Stimulated activated CD4-positive, alpha-beta T cell treated with anti-CD3 and anti-CD28 coated beads, TNF-alpha, amount 100 ng/mL, for 4 hours (primary cell): Measurements from ENCODE around the gene KCNMB4.
"Not testable (repeated sequence)": the region's sequence is repeated elsewhere in the genome, so short reads cannot be mapped to it uniquely, and the experiment has no call there.

ENCODE experiments used
- DNase-seq, 3 experiments: peaks; one replicate each; pipeline ENCODE4 v3.0.0-alpha.2; 2020; ENCODE audit warnings: low read depth in 3 of 3

KCNMB4 gene

DNA sequence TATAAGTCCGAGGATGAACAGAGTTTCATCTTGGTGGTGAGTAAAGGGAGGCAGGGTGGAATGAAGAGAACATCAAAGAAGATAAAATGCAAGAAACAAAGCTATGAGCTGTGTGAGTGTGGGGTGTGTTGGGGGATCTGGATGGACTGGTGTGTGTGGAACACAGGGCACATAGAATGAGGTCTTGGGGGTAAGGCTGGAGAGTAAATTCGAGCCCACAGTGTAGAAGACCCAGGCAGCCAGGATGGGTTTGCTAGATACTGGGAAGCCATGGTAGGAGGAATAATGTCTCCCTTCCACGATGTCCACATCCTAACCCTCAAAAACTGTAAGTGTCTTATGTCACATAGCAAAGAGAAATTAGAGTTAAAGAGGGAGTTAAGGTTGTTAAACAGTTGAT lies 6.8 kb downstream of the KCNMB4 start:
- no peak for DNase-seq

DNA sequence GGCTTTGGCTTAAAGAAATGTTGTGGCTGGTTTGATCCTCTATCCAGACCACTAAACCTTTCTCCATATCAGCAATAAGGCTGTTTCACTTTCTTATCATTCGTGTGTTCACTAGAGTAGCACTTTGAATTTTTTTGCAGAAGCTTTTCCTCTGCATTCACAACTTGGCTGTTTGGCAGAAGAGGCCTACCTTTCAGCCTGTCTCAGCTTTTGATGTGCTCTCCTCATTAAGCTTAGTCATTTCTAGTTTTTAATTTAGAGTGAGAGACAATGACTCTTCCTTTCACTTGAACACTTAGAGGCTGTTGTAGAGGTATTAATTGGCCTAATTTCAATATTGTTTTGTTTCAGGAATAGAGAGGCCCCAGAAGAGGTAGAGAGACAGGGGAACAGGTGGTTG lies 13.8 kb downstream of the KCNMB4 start:
- no peak for DNase-seq

DNA sequence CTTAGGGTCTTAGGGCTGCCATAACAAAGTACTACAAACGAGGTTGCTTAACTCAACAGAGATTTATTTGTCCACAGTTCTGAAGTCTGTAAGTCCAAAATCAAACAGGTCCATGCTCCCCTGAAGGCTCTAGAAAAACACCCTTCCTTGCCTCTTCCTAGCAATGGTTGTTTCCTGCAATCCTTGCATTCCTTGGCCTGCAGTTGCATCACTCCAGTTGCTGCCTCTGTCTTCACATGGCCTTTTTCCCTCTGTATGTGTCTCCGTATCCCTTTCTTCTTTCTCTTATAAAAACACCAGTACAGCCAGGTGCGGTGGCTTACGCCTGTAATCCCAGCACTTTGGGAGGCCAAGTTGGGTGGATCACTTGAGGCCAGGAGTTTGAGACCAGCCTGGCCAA lies 17.4 kb downstream of the KCNMB4 start:
- no peak for DNase-seq

DNA sequence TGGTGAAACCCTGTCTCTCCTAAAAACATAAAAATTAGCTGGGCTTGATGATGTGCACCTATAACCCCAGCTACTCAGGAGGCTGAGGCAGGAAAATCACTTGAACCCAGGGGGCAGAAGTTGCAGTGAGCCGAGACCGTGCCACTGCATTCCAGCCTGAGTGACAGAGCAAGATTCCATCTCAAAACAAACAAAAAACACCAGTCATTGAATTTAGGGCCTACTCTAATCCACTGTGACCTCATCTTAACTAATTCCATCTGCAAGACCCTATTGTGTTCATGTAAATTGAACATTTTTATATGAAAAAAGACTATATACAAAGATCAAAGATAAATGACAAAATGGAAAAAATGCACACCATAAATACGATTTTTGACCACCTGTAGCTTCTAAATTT lies 17.8 kb downstream of the KCNMB4 start:
- DNase-seq: no peak

DNA sequence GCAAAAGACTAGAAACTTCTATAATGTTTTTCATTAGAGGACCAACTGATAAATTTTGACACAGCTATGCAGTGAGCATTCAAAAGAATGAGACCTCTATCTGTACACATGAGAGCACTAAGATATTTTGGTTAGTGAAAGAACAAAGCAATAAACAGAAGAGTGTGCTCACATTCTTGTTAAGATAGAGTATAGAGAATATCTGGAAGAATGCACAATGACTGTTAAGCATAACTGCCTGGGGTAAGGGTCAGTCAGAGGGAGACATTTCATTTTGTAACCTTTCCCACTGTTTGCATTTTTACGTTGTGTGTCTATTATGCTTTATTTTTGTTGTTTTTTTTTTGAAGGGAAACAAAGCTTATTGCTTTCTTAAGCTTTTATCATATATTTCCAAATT lies 20.7 kb downstream of the KCNMB4 start:
- DNase-seq: no peak

DNA sequence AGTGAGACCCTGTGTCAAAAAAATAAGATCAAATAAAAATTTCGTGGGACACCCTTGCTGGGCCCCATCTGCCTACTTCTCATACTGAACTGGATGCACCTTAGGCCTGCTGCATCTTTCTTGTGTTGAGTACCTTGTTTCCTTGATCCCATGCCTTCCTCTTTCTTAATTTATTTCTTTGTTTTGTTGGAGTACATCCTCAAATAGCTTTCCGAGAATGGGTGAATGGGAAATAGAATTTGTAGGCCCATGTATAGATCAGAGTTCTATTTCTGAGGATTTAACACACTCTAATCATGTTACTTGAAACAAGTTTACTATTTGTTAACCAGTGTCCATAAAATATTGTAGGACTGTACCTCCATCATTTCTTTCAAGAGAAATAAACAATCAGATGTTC lies 23.6 kb downstream of the KCNMB4 start:
- no peak for DNase-seq

DNA sequence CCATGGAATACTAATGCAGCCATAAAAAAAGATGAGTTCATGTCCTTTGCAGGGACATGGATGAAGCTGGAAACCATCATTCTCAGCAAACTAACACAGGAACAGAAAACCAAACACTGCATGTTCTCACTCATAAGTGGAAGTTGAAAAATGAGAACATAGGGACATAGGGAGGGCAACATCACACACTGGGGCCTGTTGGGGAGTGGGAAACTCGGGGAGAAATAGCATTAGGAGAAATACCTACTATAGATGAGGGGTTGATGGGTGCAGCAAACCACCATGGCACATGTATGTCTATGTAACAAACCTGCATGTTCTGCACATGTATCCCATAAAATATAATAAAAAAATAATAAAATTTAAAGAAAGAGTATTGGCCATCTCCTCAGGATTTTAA lies 26.5 kb downstream of the KCNMB4 start:
- not testable (repeated sequence) for DNase-seq

DNA sequence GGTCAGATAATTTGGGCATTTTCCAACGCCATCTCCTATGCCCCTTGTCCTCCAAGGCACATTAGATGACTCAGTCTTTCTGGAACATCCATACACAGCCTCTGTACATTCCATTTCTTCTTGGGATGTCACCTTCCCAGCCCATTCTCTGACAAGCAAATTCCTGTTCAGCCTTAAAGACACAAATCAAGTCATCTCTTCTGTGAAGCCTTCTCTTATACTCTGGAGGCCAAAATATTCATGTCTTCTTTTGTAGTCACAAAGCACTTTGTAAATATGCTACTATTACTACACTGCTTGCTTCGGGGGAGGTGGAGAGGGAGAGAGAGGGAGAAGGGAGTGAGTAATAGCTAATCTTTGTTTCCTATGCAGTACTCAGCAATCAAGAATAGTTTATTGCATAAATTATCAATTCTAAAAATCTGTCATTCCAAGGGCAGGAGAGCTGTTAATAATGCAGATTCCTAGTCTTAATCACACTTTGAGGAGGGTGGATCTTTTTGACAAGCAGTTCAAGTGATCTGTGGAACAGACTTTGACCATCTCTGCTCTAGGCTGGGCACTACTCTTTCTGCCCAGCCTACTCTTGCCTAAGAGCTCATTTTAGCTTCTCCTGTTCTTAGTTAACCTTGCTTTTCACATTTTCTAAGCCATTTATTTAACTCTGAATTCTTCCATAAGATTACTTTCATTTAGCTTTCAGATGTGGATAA lies 27.9 kb downstream of the KCNMB4 start:
- no peak for DNase-seq

DNA sequence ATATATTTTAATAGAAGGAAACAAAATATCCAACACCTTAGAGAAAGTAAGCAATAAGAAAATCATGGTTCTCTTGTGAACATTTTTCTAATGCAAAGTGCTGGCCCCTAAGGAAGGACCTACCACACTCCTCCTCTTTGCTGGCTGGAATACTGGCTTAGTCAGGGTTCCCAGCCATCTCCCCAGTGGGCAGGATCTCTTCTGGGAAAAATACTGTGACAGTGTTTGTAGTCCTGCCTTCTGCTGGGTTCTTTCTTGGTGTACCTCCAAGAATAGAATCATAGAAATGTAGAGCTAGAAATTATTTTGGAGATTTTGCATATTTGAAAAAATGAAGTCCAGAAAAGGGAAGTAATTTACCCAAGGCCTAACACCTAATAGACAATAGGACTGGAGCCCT lies 31.9 kb downstream of the KCNMB4 start:
- DNase-seq: no peak

DNA sequence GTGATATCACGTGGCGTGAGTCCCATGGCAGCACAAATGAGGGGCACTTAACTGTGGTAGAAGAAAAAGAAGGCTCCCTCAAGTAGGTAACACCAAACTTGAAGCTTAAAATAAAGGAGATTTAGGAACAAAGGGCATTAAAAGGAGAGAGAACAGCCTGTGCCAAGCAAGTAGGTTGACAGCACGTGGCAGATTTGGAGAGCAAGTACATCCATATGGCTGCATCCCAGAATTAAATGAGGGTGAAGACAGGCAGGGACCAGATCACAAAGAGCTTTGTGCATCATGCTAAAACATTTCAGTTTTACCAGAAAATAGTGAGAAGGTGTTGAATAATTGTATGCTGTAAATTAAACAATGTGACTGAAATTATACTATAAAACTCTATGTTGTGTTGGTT lies 32.8 kb downstream of the KCNMB4 start:
- no peak for DNase-seq

DNA sequence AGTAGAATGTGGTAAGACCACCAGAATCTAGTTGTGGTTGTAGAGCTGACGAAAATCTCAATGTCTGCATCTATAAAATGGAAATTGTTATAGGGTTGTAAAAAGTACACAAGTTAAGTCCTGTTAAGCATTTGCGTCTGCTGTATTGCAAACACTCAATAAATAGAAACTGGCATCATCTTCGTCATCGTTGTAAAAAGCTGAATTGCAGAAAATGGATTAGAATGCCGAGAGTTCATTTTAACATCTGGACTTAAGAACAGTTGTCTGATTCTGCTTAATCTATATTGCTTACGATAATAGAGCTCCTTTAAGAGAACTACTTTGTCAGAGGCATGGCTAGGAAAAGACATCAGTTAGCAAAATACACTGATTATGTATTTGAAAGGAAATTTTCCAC lies 33.2 kb downstream of the KCNMB4 start:
- no peak for DNase-seq

DNA sequence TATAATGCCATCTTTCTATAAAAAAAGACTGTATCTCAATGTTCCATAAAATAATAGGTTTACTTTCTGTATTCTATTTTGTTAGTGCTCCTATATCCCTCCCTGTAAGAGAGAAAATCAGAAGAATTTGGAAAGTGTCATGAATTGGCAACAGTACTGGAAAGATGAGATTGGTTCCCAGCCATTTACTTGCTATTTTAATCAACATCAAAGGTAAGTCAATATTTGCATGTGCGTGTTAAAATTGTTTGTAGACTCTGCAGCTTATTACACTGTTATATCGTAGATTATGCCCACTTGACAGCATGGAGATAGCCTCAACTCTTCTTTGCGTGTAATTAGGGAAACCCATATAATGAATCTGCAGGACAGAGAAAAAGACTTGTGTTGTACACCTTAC lies 34.0 kb downstream of the KCNMB4 start:
- DNase-seq: no peak

DNA sequence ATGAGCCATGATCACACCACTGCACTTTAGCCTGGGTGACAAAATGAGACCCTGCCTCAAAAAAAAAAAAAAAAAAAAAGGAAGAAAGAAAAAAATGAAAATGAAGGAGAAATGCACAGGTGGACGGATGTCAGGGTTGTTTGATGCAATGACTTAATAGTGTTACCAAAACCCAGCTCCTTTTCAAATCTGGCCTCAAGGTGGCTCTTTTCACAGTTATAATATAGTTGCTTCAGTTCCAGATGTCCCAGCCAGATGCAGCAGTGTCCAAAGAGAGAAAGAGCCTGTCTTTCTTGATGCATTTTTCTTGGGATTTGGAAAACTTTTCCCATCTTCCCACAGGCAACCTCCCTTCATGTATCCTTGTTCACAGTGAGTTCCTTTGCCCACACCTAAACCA lies 36.5 kb downstream of the KCNMB4 start:
- no peak for DNase-seq

DNA sequence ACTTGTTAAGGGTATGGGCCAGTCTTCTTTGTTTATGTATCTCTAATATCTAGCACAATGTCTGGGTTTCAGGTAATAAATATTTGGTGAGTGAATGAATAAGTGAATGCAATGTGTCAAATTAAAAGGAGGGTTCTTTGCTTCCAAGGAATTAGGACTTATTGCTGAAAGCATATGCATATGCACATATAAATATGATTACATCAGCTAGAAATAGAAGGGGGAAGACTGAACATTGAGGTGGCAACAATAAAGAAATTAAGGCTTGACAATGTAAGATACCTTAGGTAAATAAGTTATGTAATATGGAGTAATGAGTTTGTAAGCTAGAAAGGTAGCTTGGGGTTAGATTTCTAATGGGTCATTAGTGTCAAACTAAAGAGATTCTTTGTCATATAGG lies 37.7 kb downstream of the KCNMB4 start:
- DNase-seq: no peak

DNA sequence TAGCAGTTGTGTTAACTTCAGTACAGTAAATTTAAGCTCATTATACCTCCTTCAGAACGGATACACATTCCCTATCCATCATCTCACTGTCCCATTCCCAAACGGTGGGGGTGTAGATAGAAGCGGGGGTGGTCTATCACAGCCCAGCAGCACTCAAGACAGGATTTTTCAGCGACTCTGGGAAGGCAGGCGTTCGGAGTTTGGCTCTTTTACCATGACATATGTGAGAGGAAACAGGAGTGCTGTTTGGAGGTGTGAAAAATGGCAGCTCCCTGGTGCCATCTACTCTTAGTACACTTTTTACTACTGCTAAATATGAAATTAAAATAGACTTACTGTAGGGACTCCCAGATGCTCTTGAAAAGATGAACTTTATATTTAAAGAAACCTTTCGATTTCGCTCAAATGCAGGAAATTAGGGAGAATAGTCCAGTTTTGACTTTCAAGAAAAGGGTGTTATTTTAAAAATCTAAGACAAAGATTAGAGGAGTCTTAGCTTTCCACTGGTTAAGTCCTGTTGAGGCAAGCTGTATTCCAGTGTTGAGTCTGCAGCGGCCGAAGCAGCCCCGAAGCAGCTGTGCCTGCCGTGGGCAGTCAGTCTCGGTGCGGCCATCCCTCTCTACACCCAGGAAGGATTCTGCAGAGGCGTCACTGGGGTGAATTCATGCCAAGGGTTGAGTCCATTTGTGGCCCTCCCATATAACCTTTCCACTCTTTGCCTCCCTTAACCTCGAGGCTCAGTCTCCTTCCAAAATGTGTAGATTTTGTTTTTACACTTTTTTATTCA lies 42.1 kb downstream of the KCNMB4 start:
- DNase-seq: no peak

DNA sequence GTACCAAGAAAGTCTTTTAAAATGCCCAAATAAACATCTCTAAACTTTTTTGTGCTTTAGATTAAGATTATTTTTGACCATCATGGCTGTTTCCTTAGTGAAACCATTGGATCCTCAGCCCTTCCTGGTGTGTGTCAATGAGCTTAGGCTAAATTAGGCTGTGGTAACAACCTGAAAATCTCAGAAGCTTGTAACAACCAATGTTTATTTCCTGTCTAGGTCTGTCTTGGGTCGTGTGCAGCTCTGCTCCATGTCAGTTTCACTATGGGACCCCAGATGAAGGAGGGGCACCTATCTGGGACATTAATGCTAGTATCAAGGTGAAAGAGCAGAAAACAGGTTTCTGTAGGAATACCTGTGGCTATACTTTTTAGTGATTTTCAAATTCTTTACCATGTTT lies 49.9 kb downstream of the KCNMB4 start:
- no peak for DNase-seq

DNA sequence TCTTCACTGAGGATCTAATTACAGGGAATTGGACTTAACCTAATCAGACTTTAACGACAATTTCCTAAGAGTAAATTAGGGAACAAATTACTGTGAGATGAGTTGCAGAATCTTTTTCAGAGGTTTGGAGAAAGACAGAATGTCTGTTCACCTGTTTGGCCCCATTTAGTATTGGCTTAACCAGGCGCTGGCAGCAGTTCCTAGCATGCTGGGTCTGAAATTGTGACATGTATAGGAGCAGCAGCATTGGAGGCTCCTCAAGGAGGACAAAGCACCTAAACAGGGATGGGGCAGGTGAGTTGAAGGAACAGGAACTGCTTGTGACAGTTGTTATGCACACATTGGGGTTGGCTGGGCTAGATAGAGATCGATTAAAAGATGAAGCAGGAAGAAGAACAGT lies 51.0 kb downstream of the KCNMB4 start:
- DNase-seq: no peak

DNA sequence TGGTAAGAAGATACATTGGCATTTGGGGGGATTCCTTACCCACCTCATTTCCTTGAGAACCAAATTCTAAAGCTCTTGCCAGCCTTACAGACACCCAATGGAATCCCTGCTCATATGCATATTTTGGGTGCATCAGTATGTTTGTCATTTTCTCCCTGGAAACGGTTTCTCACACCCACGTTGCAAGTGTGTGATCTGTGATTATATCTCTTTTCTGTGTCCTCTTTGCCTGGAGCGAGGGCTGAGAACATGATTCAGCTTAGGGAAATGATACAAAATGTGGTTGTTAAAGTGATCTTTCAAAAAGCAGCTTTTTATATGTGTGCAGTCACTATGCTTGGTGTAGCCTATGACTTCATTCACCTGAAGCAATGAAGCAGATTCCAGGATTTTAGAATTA lies 52.0 kb downstream of the KCNMB4 start:
- DNase-seq: no peak

DNA sequence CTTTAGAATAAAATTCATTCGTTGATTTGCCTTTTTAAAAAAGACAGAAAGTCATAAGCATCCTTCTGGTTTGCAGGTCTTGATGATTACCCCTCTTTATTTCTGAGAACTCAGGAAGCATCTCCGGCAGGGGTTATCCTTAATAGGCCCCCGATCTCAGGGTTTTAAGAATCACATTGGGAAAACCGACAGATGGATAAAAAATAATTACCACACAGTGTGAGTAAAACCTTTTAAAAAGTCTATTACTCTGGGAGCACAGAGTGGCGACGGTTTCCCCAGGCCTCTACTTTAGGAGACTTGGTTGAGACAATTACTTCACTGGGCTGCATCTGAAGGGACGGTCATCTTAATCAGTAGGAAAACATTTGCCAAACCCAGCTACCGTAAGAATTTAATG lies 56.5 kb downstream of the KCNMB4 start:
- no peak for DNase-seq

DNA sequence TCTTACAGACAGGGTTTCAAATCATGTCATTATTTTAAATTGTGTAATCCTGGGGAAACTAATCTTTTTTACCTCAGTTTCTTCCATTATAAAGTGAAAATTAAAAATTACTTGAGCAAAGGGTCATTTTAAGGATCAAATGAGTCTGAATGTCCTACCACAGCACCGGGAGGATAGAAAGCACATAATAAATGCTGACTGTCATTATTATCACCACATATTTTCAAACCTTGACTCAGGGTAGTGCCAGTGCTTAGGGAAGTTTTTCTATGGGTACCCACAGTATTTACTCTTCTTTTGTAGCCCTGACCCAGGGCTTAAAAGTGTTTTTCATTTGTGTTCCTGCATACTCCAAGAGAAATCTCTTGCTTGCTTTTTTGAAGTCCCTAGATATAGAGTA lies 60.5 kb downstream of the KCNMB4 start:
- no peak for DNase-seq

DNA sequence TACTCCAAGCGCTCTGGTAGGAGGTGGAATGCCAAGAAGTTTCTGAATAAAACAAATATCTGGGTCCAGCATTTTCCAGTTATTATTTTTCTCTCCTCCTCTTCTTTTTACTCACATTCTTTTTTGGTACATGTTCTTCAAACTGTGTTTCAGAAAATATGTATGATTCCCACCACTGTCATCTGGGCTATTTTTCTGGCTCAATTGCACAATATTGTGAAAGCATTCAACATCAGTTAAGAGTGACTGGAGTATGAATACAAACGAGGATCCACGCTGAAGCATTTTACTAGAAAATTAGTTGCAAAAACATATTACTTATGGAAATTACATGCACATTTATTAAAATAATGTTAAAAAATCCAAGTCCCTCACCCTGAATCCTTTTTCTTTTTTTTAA lies 61.5 kb downstream of the KCNMB4 start:
- DNase-seq: no peak

DNA sequence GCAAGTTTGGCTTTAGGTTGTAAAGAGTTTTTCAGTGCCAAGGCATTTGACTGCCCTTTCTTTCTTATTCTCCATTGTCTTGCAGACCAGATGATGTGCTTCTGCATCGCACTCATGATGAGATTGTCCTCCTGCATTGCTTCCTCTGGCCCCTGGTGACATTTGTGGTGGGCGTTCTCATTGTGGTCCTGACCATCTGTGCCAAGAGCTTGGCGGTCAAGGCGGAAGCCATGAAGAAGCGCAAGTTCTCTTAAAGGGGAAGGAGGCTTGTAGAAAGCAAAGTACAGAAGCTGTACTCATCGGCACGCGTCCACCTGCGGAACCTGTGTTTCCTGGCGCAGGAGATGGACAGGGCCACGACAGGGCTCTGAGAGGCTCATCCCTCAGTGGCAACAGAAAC lies 64.3 kb downstream of the KCNMB4 start:
- no peak for DNase-seq

DNA sequence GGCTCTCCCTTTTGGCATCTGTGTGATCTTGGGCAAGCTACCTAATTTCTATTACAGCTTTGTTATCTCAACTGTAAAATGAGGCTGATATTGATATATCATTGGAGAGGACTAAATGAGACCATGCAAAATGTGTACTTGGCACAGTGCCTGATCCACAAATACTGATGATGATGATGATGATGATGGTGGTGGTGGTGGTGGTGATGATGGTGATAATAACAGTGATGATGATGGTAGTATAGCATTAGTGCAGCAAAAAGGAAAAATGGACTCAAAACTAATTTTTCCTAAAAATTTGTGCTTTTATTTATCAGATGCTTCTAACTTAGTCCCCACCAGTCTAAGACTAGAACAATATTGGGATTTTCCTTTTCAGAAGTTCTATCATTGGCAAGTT lies 70.7 kb downstream of the KCNMB4 start:
- no peak for DNase-seq
